ENCODE measurements around the gene GRAMD1A.

DNA sequence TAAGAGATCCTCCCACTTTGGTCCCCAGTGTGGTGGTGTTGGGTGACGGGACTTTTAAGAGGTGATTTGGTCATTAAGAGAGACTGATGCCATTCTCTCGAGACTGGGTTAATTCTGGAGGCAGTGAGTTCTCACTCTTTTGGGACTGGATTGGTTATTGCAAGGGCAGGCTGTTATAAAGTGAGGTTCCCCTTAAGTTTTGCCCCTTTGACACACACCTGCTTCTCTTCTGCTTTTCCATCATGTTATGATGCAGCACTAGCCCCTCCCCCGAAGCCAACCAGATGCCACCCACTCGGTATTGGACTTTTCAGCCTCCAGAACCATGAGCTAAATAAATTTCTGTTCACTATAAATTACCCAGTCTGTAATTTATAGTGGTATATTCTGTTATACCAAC, 16.3 kb upstream of the GRAMD1A start:
- TF ChIP-seq, protein P1, sequence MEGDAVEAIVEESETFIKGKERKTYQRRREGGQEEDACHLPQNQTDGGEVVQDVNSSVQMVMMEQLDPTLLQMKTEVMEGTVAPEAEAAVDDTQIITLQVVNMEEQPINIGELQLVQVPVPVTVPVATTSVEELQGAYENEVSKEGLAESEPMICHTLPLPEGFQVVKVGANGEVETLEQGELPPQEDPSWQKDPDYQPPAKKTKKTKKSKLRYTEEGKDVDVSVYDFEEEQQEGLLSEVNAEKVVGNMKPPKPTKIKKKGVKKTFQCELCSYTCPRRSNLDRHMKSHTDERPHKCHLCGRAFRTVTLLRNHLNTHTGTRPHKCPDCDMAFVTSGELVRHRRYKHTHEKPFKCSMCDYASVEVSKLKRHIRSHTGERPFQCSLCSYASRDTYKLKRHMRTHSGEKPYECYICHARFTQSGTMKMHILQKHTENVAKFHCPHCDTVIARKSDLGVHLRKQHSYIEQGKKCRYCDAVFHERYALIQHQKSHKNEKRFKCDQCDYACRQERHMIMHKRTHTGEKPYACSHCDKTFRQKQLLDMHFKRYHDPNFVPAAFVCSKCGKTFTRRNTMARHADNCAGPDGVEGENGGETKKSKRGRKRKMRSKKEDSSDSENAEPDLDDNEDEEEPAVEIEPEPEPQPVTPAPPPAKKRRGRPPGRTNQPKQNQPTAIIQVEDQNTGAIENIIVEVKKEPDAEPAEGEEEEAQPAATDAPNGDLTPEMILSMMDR (conservative IDR thresholded peaks at IDR 0.05) = no peak
- TF ChIP-seq EZH2 (IDR thresholded peaks at IDR 0.05; ENCODE audit: low read depth) = no peak

Measured in PC-9 (cell line).